Spleen (tissue), 11 donors: Measurements from ENCODE around the gene TMEM131. TPM values are rescaled to one million over a fixed set of nuclear protein-coding genes. Genes with fewer than 3 reads are reported as not detected.

ENCODE experiments used
- DNase-seq: peaks from one replicate; pipeline ENCODE4 v3.0.0-alpha.2; 2020
- H3K27ac ChIP-seq, 8 donors: fragments of 200-600 bp; sonication (generic) in 7 of 8; 1 replicate in 4 of 8; 2 replicates in 4 of 8; pipeline versions ENCODE4 v1.5.0 to v1.8.0; 2016 to 2021; ENCODE audit warnings: inconsistent platforms in 4 of 8, mild to moderate bottlenecking in 4 of 8, moderate library complexity in 1 of 8
- H3K27me3 ChIP-seq, 7 donors: fragments of 200-600 bp; sonication (generic) in 6 of 7; replicated peaks in 1 of 7; 1 replicate in 4 of 7; 2 replicates in 3 of 7; pipeline versions ENCODE4 v1.5.0 to v1.8.0; 2016 to 2021; ENCODE audit warnings: inconsistent platforms in 3 of 7, mild to moderate bottlenecking in 1 of 7
- H3K36me3 ChIP-seq, 6 donors: fragments of 200-600 bp; sonication (generic) in 5 of 6; 1 replicate in 4 of 6; 2 replicates in 2 of 6; pipeline versions ENCODE4 v1.5.0 to v1.8.0; 2016 to 2021; ENCODE audit warnings: inconsistent platforms in 2 of 6
- H3K4me1 ChIP-seq, 6 donors: fragments of 200-600 bp; sonication (generic) in 5 of 6; 1 replicate in 3 of 6; 2 replicates in 3 of 6; pipeline versions ENCODE4 v1.5.0 to v1.8.0; 2016 to 2021; ENCODE audit warnings: inconsistent platforms in 3 of 6
- H3K4me3 ChIP-seq, 8 donors: fragments of 200-600 bp; sonication (generic) in 7 of 8; 1 replicate in 4 of 8; 2 replicates in 4 of 8; pipeline versions ENCODE4 v1.5.0 to v1.8.0; 2016 to 2021; ENCODE audit warnings: inconsistent platforms in 4 of 8, mild to moderate bottlenecking in 4 of 8, moderate library complexity in 2 of 8
- H3K9me3 ChIP-seq, 8 donors: fragments of 200-600 bp; sonication (generic) in 7 of 8; 1 replicate in 4 of 8; 2 replicates in 4 of 8; pipeline versions ENCODE4 v1.5.0 to v1.8.0; 2016 to 2021; ENCODE audit warnings: inconsistent platforms in 4 of 8
- POLR2A ChIP-seq, 3 donors: fragments of 450-650 bp; IDR thresholded peaks; one replicate each; pipeline ENCODE4 v1.5.1; 2017; ENCODE audit warnings: antibody characterized with exemption in 3 of 3, mild to moderate bottlenecking in 1 of 3
- POLR2AphosphoS5 ChIP-seq, 3 donors: sonication (generic); formaldehyde crosslinking; IDR thresholded peaks; one replicate each; pipeline ENCODE4 v1.5.1; 2017; ENCODE audit warnings: antibody characterized with exemption in 3 of 3
- WGBS, 5 donors: extraction: QIAGEN DNeasy Blood & Tissue Kit in 3 of 5; methylation state at CpG; one replicate each; pipeline versions ENCODE4 v1.1.5 to v1.1.7; 2013 to 2018; 5-methylcytosine and 5-hydroxymethylcytosine counted together
- intact Hi-C: fragments of 100-400 bp; cut with DNase I; formaldehyde crosslinking; loops from one replicate; pipeline ENCODE4 v1.15.0; 2023; ENCODE audit warnings: low total_unique reads
- polyA plus RNA-seq, 3 donors: library from polyadenylated mRNA; stranded (reverse); fragments of 200-250 nt; gene quantifications; one replicate each; pipeline ENCODE4 v1.2.1, GENCODE V29; 2013
- total RNA-seq, 7 donors: library from RNA; depleted of rRNA in 3 of 7; stranded (reverse); fragments of >200 nt in 3 of 7; fragmentation: NEBNext Ultra II Directional in 4 of 7; extraction: Animal tissue kit (Norgen Biotek cat#: 25700) in 4 of 7; gene quantifications; one replicate each; pipeline versions ENCODE4 v1.1.0 to v1.2.1, GENCODE V29; 2016 to 2021
- TF ChIP-seq, protein P1 (sequence below), 11 experiments: fragments of 200-600 bp in 7 of 11; fragments of 450-650 bp in 4 of 11; sonication (generic) in 4 of 11; IDR thresholded peaks in 8 of 11; conservative IDR thresholded peaks in 3 of 11; 1 replicate in 7 of 11; 2 replicates in 4 of 11; pipeline versions ENCODE4 v1.4.0 to v1.8.0; 2016 to 2021; ENCODE audit warnings: antibody characterized with exemption in 11 of 11, inconsistent platforms in 4 of 11, mild to moderate bottlenecking in 1 of 11
- donor health status: healthy with polysubstance abuse.
- donor health status: DM: no; HTN: no; CAD: no; lungs with moderate emphysema.
- donor health status: DM: no; HTN: no; CAD: no.
- donor health status: Bipolar disorder and iron deficiency.
- donor health status: healthy.
- donor health status: DM: no; HTN: no; CAD: no.
- donor health status: DM: yes; HTN: yes; CAD: no.

Gene TMEM131
- total and polyA plus RNA-seq, 10 donors = 9.2 to 74.0 (median 61.6) TPM

GRCh38 chr2:97819754-97820153 is 176.0 kb downstream of the TMEM131 start:
- Histone ChIP-seq H3K4me3 (no peak overlapping the region), H3K9me3 (no peaks in the 10 kb centered on the region), H3K27me3 (no peaks in the 10 kb centered on the region), H3K36me3 (peaks cover 0 to 97% (median 25%) of the 10 kb centered on the region in 6 donors), H3K27ac (no peak overlapping the region), H3K4me1 (no peaks in the 10 kb centered on the region)
- DNase-seq = no peak
- no peak for TF ChIP-seq POLR2A (IDR thresholded peaks at IDR 0.05)
- no peak for TF ChIP-seq POLR2AphosphoS5 (IDR thresholded peaks at IDR 0.05)
- TF ChIP-seq, protein P1, sequence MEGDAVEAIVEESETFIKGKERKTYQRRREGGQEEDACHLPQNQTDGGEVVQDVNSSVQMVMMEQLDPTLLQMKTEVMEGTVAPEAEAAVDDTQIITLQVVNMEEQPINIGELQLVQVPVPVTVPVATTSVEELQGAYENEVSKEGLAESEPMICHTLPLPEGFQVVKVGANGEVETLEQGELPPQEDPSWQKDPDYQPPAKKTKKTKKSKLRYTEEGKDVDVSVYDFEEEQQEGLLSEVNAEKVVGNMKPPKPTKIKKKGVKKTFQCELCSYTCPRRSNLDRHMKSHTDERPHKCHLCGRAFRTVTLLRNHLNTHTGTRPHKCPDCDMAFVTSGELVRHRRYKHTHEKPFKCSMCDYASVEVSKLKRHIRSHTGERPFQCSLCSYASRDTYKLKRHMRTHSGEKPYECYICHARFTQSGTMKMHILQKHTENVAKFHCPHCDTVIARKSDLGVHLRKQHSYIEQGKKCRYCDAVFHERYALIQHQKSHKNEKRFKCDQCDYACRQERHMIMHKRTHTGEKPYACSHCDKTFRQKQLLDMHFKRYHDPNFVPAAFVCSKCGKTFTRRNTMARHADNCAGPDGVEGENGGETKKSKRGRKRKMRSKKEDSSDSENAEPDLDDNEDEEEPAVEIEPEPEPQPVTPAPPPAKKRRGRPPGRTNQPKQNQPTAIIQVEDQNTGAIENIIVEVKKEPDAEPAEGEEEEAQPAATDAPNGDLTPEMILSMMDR (IDR thresholded peaks at IDR 0.05 in 8 of 11, conservative IDR thresholded peaks at IDR 0.05 in 3 of 11) = no peak
- intact Hi-C loops = no loop called here
- 87 to 93% (median 89%) methylated on average over 6 of the region's 6 CpGs for WGBS, 5 donors

- H3K27ac ChIP-seq = no peak overlapping the region
- intact Hi-C loops = no loop called here
- H3K4me1 ChIP-seq = no peaks in the 10 kb centered on the region
- DNase-seq = no peak
- H3K9me3 ChIP-seq = no peaks in the 10 kb centered on the region
- TF ChIP-seq POLR2AphosphoS5 (IDR thresholded peaks at IDR 0.05) (no peak), POLR2A (IDR thresholded peaks at IDR 0.05) (no peak)
- TF ChIP-seq, protein P1 (IDR thresholded peaks at IDR 0.05 in 8 of 11, conservative IDR thresholded peaks at IDR 0.05 in 3 of 11) = no peak
- H3K4me3 ChIP-seq = no peak overlapping the region
- no peaks in the 10 kb centered on the region for H3K27me3 ChIP-seq
- WGBS, 5 donors = 94 to 98% (median 97%) methylated on average over 2 of the region's 2 CpGs
- peaks cover 0 to 98% (median 42%) of the 10 kb centered on the region in 6 donors for H3K36me3 ChIP-seq
Measured at GRCh38 chr2:97816411-97816810, 179.3 kb downstream of the TMEM131 start.

- intact Hi-C loops = no loop called here
- peaks cover 0 to 99% (median 62%) of the 10 kb centered on the region in 6 donors for H3K36me3 ChIP-seq
- H3K27me3 ChIP-seq = no peaks in the 10 kb centered on the region
- no peak overlapping the region for H3K27ac ChIP-seq
- TF ChIP-seq, protein P1 (IDR thresholded peaks at IDR 0.05 in 8 of 11, conservative IDR thresholded peaks at IDR 0.05 in 3 of 11) = no peak
- TF ChIP-seq POLR2A (IDR thresholded peaks at IDR 0.05) = no peak
- no peaks in the 10 kb centered on the region for H3K9me3 ChIP-seq
- WGBS, 5 donors = 70 to 94% (median 80%) methylated on average over 7 of the region's 7 CpGs
- DNase-seq = no peak
- H3K4me3 ChIP-seq = no peak overlapping the region
- no peaks in the 10 kb centered on the region for H3K4me1 ChIP-seq
Measured at GRCh38 chr2:97812931-97813330, 182.8 kb downstream of the TMEM131 start.

DNA sequence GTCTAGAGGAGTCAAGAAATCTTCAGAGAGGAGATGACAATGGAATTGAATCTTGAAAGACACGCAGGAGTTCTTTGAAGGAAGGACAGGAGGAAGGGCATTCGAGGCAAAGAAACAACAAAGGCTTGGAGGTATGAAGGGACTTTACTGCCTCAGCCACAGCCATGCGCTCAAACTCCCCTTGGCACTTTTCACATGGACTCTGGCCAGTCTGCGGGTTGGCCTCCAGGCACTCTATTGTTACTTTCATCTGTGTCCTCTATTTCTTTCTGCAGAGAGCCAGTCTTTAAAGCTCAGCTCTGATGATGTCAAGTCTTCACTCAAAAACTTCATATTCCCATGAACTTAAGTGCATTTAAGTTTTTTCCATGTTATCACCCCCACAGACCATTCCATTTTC is 186.9 kb downstream of the TMEM131 start:
- H3K36me3 ChIP-seq = peaks cover 0 to 94% (median 68%) of the 10 kb centered on the region in 6 donors
- intact Hi-C loops = loop anchor here (10.0 kb wide), 1 partner anchor 466 kb away; no protein-coding TSS in a partner anchor

More for the DNA sequence above, 186.9 kb downstream of the TMEM131 start:
- Histone ChIP-seq H3K4me3 (no peak overlapping the region), H3K27ac (no peak overlapping the region), H3K4me1 (peaks cover 0 to 11% (median 8%) of the 10 kb centered on the region in 6 donors), H3K9me3 (no peaks in the 10 kb centered on the region), H3K27me3 (no peaks in the 10 kb centered on the region)
- 89 to 98% (median 96%) methylated on average over 4 of the region's 4 CpGs for WGBS, 5 donors
- TF ChIP-seq, protein P1 (IDR thresholded peaks at IDR 0.05 in 8 of 11, conservative IDR thresholded peaks at IDR 0.05 in 3 of 11) = no peak
- TF ChIP-seq POLR2A (IDR thresholded peaks at IDR 0.05) = no peak
- no peak for TF ChIP-seq POLR2AphosphoS5 (IDR thresholded peaks at IDR 0.05)
- DNase-seq = no peak
